ENCODE results near the gene OR2T10.
"Not testable (repeated sequence)": the region's sequence is repeated elsewhere in the genome, so short reads cannot be mapped to it uniquely, and the experiment has no call there.

OR2T10 gene

GRCh38 chr1:248597589-248597988 is at the start of gene OR2T10:
Gene OR2T10 (minus strand): TSS chr1:248597700. CDS start chr1:248593768, 3,932 bp downstream.
- no peak for DNase-seq

DNA sequence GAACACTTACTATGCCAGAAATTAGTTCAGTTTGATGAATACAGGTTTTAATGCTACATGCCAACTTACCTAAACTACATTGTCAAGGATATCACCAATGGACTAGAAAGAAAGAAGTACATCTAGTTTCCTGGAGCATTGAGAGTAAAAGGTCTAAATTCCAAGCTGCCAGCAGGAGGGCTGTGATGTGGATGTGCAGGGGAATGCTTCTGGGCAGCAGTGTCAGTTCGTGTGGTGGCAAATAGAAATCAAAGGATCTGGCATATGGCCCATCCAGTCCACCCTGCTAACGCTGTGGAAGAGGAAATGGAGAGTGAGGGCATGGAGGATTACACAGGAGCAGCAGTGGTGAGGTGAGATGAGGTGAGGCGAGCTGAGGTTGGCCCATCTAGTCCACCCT is 47.7 kb upstream of the OR2T10 start, which contains the start of gene OR2T35:
OR2T35 (minus strand) TSS at position 101 of the 400 bp plus-strand sequence. CDS start 6,020 bp downstream, outside the sequence.
- not testable (repeated sequence) for DNase-seq

DNA sequence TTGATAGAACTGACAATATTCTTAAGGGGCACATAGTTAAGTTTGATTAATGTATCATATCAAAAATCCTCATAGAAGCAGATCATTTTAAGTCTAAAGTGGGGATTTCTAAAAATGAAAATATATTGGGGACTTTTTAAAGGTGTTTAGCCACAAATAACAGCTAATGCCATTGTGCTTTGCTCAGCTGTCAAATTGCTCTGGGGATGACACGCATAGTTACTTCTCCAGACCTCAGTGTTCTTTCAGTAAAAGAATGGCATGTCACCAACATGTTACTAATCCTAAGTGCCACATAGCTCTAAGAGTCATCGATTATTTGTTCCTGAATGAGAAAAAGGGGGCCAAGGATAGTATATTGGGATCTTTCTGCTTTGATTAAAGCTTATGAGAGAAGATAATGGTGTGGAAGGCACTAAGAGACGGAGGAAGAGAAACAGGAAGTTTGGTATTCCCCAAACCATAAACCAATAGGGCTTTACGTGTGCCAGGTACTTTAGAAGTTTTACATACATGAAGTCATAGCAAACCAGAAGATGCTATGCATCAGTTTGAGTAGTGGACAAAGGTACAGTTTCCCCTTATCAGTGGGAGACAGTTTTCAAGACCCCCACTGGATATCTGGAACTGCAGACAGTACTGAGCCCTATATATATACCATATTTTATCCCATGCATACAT is 45.6 kb upstream of the OR2T10 start:
- not testable (repeated sequence) for DNase-seq

GRCh38 chr1:248641583-248641982 is 44.1 kb upstream of the OR2T10 start:
- not testable (repeated sequence) for DNase-seq

DNA sequence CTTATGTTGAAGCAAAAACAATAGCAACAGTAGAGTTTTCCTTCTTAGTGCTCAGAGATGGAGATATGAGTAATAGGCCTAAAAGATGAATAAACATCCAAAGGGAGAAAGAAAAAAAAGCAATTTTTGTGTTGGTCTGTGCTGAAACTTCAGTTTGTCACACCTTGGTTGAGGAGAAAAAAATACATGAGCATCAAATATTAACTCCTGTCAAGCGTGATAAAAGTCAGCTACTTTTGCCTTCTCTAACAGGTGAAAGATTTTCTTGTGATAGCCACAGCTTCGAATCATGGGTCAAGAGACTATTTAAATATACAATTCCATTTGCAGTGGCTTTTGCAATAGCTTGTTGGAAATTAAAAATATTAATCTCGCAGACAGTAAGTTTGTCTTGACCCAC is 43.4 kb upstream of the OR2T10 start:
- not testable (repeated sequence) for DNase-seq

- DNase-seq: not testable (repeated sequence)
These were observed 42.2 kb upstream of the OR2T10 start for GRCh38 chr1:248639652-248640051.

DNA sequence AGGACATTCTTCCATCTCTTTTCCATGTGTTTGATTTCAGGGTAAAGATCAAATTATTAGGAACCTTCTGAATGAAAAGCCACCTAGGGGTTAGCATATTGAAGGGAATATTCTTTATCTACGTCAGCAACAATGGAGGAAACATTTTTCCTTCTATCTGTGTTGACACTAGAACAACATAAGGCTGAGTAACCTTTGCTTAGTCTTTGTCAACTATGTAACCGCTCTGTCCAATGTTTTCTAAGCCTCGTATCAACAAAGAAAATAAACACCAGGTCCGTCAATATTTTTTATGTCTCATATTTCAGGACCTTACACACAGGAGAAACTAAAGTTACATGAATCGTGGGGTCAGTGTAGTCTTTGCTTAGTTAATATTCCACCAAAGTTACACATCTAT is 39.1 kb upstream of the OR2T10 start:
- not testable (repeated sequence) for DNase-seq

DNA sequence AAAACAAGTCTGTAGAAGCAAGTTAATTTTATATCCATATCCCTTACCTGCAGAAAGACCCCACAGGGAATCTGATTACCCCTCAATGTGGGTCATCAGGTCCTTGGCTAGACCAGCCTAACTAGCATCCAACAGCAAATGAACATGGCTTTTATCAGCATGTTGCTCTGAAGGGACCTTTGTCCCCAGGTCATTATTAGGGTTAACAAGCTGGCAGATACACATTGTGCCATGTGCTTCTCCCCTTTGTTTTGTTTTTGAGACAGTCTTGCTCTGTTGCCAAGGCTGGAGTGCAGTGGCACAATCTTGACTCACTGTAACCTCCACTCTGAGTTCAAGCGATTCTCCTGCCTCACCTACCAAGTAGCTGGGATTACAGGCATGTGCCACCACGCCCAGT is 37.5 kb upstream of the OR2T10 start, which contains the start of gene OR2T11:
OR2T11 (minus strand) TSS at position 101 of the 400 bp plus-strand sequence. CDS start 7,963 bp downstream, outside the sequence.
- not testable (repeated sequence) for DNase-seq

DNA sequence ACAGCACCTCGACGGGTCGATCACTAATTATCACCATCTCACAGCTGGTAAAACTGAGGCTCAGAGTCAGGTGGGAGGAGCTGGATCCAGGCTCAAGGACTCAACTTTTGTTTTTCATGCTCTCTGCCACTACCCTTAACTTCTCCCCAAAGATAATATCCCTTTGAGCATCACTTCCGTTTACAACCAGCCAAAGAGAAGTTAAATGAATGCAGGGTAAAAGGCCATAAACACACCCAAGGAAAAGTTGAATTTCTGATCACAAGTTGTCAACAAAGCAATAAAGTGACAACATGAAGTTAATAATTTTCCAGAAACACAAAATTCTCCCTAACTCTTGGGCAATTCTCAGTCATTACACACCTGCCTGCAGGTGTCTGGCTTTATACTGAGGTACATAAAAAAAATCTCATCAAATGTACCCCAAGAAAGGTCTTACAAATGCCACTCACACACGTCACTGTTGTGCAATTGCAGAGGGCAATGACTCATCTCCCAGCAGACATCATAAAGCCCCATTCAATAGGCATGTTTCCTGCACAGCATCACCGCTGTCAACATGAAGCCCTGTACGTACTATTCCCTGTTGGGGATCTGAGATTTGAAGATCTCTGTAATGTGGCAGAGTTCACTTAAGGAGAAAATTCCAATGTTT is 34.0 kb upstream of the OR2T10 start:
- no peak for DNase-seq

GRCh38 chr1:248630551-248630950 is 33.1 kb upstream of the OR2T10 start:
- no peak for DNase-seq

DNA sequence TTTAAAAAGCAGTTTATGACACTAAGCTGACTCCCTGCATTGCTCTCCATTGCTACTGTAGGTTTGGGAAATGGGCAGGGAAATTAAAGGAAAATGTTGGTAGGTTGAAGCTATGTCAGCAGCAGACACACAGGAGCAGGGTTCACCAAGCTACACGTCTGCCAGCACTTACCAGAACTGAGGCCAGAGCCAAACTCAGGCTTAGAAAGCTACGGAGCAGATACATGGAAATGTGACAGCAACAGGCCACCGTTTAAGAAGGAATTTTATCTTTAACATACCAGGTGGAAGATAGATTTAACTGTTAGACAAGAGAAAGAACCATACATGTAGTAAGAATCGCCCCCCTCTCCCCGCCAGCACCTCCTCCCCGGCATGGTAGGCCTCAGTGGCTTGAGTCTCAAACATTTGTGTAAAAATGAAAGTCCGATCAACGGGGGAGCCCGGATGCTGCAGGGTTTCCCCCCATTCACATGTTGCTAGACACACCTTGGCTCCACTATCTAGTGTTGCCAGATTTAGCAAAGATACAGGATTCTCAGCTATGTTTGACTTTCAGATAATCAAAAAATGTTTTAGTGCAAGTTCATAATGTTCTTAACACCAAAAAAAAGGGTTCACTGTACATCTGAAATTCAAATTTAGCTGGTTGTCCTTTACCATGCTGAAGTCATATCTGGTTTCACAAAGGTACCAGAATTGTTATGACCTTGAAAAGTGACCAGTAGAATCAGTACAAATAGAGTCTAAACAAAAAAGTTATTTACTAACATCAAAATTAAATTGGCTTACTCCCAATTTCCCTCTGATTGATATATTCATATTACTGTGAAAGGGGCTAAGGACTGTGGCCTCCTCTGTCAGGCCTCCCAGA is 30.7 kb upstream of the OR2T10 start:
- DNase-seq: no peak

GRCh38 chr1:248625971-248626370 is 28.5 kb upstream of the OR2T10 start:
- DNase-seq: no peak

DNA sequence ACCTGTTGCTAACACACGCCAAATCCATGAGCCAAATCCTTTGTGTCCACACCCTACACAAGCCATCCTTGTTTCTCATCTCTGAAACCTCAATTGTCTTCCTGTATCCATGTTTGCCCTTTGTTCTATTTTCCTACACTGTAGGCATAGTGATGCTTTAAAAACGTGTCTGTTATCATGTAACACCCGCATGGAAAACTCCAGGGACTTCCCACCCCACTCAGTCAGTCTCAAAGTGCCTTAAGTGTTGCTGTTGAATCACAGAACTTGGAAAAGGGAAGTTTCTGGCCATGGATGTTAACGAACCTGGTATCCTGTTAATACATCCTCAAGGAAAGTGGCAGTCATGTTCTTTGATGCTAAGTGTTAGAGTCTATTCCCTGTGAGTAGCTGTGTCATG is 27.7 kb upstream of the OR2T10 start:
- no peak for DNase-seq

DNA sequence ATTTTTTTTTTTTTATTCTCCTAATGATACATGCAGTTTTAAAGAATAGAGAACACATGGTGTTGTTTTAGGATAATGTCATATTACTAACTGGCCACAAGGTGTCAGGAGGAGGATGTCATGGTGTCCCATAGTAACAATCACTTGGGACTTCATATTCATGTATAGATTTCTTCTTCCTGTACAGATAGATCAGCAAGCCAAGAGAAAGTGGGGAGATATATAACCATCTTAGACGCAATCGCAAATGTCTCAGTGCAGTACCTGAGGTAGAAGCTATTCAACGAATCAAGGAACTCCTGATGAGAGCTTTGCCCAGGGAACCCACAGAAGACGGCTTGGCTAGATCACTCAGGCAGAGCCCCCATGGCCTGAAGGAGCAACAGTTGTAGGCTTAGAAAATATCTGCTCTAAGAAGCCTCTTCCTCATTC is 25.1 kb upstream of the OR2T10 start:
- peak; percentile 28 for DNase-seq

DNA sequence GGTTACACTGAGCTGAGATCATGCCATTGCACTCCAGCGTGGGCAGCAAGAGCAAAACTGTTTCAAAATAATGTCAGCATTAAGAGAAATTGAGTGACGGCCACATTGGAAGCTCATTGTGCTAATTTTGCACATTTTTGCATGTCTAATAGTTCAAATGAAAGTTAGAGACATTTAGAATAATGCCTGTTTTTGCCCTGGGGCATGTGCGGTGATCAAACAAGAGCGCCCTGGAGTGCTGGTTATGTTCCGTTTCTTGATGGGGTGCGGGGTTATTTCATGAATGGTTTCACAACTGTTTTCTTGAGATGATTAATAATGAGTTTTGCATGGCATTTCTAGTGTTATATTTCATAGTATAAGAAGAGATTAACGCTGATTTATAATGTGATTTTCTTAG is 24.3 kb upstream of the OR2T10 start:
- DNase-seq: no peak

- DNase-seq: no peak
These were observed 21.4 kb upstream of the OR2T10 start for GRCh38 chr1:248618878-248619277.

GRCh38 chr1:248618119-248618518 is 20.6 kb upstream of the OR2T10 start:
- no peak for DNase-seq

DNA sequence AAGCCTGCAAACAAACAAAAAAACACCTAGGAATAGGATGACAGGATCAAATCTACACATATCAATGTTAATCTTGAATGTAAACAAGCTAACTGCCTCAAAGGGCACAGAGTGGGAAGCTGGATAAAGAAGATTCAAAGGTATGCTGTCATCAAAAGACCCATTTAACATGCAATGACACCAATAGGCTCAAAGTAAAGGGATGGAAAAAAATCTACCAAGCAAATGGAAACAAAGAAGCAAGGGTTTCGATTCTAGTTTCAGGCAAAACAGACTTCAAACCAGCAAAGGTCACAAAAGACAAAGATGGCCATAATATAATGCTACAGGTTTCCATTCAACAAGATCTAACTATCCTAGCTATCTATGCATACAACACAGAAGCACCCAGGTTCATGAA is 16.2 kb upstream of the OR2T10 start:
- no peak for DNase-seq

- no peak for DNase-seq
These were observed 14.4 kb upstream of the OR2T10 start for GRCh38 chr1:248611883-248612414.

DNA sequence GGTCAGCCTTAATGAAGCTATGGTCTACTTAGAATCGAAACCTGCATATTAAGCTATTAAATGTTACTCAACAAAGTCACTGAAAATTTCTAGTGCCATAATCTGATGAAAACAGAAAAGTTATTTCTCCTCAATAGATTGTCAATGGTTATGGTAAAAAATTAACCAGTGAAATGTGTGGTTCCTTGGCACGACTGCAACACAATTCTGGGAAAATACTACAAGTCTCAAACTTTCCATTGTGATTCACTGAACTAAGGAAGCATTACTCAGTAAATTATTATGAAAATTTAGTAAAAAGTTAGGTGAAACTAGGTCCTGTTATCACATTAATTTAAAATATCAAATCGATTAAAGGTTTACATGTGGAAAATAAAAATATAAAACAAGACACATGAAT is 12.8 kb upstream of the OR2T10 start:
- no peak for DNase-seq

GRCh38 chr1:248599396-248599795 is 1.9 kb upstream of the OR2T10 start:
- DNase-seq: no peak

GRCh38 chr1:248596615-248597014 is 885 bp downstream of the OR2T10 start:
- DNase-seq: no peak

- DNase-seq: no peak
These were observed 4.3 kb downstream of the OR2T10 start for GRCh38 chr1:248593226-248593625.

Measured in hematopoietic multipotent progenitor cell treated with erythropoietin and hydrocortisone succinate and interleukin-3 and kit ligand, for 8 days (in vitro differentiated cells).